Astrocyte (in vitro differentiated cells and primary cell): Measurements from ENCODE around the gene MTX1. TPM values are rescaled to one million over a fixed set of nuclear protein-coding genes. Genes with fewer than 3 reads are reported as not detected.

ENCODE experiments used
- total RNA-seq: library from RNA; stranded (reverse); gene quantifications from 2 replicates; pipeline ENCODE4 v1.2.1, GENCODE V29; 2021

Gene MTX1
- total RNA-seq, 1 donor from 2014 or later = 41.8 TPM

Other genes starting within 250 kb of the MTX1 start
- 20.0 and 21.8 TPM in 2 replicates for gene PYGO2, start 246.9 kb upstream of the MTX1 start, total RNA-seq
- 391 and 397 TPM in 2 replicates for gene SHC1, start 237.9 kb upstream of the MTX1 start, total RNA-seq
- gene CKS1B, start 234.0 kb upstream of the MTX1 start, total RNA-seq = 36.5 and 37.9 TPM in 2 replicates
- 46.6 and 51.5 TPM in 2 replicates for gene FLAD1, start 225.4 kb upstream of the MTX1 start, total RNA-seq
- gene LENEP, start 215.1 kb upstream of the MTX1 start, total RNA-seq = 0.99 TPM in 1 of 2 replicates, not detected in the other
- 46.1 and 47.5 TPM in 2 replicates for gene ZBTB7B, start 205.9 kb upstream of the MTX1 start, total RNA-seq
- 0.34 and 0.36 TPM in 2 replicates for gene DCST2, start 174.9 kb upstream of the MTX1 start, total RNA-seq
- gene DCST1, start 174.9 kb upstream of the MTX1 start, total RNA-seq = not detected in 2 replicates
- gene ADAM15, start 157.4 kb upstream of the MTX1 start, total RNA-seq = 66.8 and 68.3 TPM in 2 replicates
- gene EFNA4, start 145.0 kb upstream of the MTX1 start, total RNA-seq = 11.8 TPM in 2 replicates
- 2.9 and 3.4 TPM in 2 replicates for gene EFNA3, start 129.9 kb upstream of the MTX1 start, total RNA-seq
- gene EFNA1, start 80.8 kb upstream of the MTX1 start, total RNA-seq = 11.3 and 16.4 TPM in 2 replicates
- 22.8 and 25.4 TPM in 2 replicates for gene SLC50A1, start 72.8 kb upstream of the MTX1 start, total RNA-seq
- gene DPM3, start 68.2 kb upstream of the MTX1 start, total RNA-seq = 31.0 and 36.2 TPM in 2 replicates
- 161 TPM in 2 replicates for gene KRTCAP2, start 35.4 kb upstream of the MTX1 start, total RNA-seq
- gene TRIM46, start 34.8 kb upstream of the MTX1 start, total RNA-seq = 13.2 and 13.6 TPM in 2 replicates
- 153 and 162 TPM in 2 replicates for gene THBS3, start 798 bp upstream of the MTX1 start, total RNA-seq
- gene ENTREP3, start 46.8 kb downstream of the MTX1 start, total RNA-seq = 51.1 and 51.7 TPM in 2 replicates
- gene SCAMP3, start 53.7 kb downstream of the MTX1 start, total RNA-seq = 68.9 and 70.3 TPM in 2 replicates
- 31.7 and 36.1 TPM in 2 replicates for gene CLK2, start 64.8 kb downstream of the MTX1 start, total RNA-seq
- gene HCN3, start 68.8 kb downstream of the MTX1 start, total RNA-seq = 3.4 and 3.6 TPM in 2 replicates
- gene PKLR, start 92.7 kb downstream of the MTX1 start, total RNA-seq = not detected in 2 replicates
- gene FDPS, start 100.2 kb downstream of the MTX1 start, total RNA-seq = 153 and 217 TPM in 2 replicates
- 48.0 and 48.7 TPM in 2 replicates for gene RUSC1, start 112.2 kb downstream of the MTX1 start, total RNA-seq